HEK293 (cell line): ENCODE results near the gene PITPNC1.

Experiments used
- CTCF ChIA-PET: fragments of 350-600 bp; formaldehyde crosslinking; extraction: SDS; loops from one replicate; lab custom pipeline; 2021; ENCODE audit warnings: antibody characterized with exemption; lab: Yijun Ruan, JAX
- POLR2A ChIA-PET: fragments of 300-600 bp; formaldehyde crosslinking; extraction: SDS; loops from one replicate; lab custom pipeline; 2020; ENCODE audit warnings: antibody characterized with exemption, inconsistent platforms; lab: Yijun Ruan, JAX
- H3K27ac ChIP-seq: fragments of 200-500 bp; sonication (Bioruptor generic); 2 replicates; pipeline ENCODE4 v1.5.1; 2014; ENCODE audit warnings: low read depth, low read length, control low read depth, inconsistent platforms; ENCODE audit errors: extremely low read depth
- H3K36me3 ChIP-seq, 2 experiments: fragments of 200-500 bp in 1 of 2; sonication (Bioruptor generic) in 1 of 2; 1 replicate in 1 of 2; 2 replicates in 1 of 2; pipeline ENCODE4 v1.5.1; 2014 to 2017; ENCODE audit warnings: inconsistent platforms in 2 of 2, low read length in 2 of 2; ENCODE audit not compliant: control insufficient read depth in 2 of 2, insufficient read depth in 1 of 2
- H3K4me1 ChIP-seq: fragments of 200-500 bp; sonication (Bioruptor generic); 2 replicates; pipeline ENCODE4 v1.5.1; 2014; ENCODE audit warnings: mild to moderate bottlenecking, low read length, inconsistent platforms; ENCODE audit not compliant: control insufficient read depth, insufficient read depth
- H3K4me3 ChIP-seq: 2 replicates; pipeline ENCODE4 v1.5.1; 2011; ENCODE audit warnings: low read depth, mild to moderate bottlenecking, control low read depth, low read length, moderate library complexity
- H3K9me3 ChIP-seq: fragments of 200-500 bp; sonication (Bioruptor generic); 2 replicates; pipeline ENCODE4 v1.5.1; 2014; ENCODE audit warnings: low read depth, low read length, inconsistent platforms; ENCODE audit not compliant: control insufficient read depth, insufficient read depth
- ZBTB21 ChIP-seq: fragments of 450-650 bp; formaldehyde crosslinking; IDR thresholded peaks from 2 replicates; pipeline ENCODE4 v1.5.1; 2017; ENCODE audit warnings: missing biosample characterization, missing genetic modification characterization
- ZBTB48 ChIP-seq: fragments of 450-650 bp; formaldehyde crosslinking; IDR thresholded peaks from 2 replicates; pipeline ENCODE4 v1.5.1; 2016; ENCODE audit warnings: missing biosample characterization, missing genetic modification characterization
- ZFP37 ChIP-seq: fragments of 450-650 bp; formaldehyde crosslinking; IDR thresholded peaks from 2 replicates; pipeline ENCODE4 v1.5.1; 2016; ENCODE audit warnings: missing biosample characterization, missing genetic modification characterization
- ZNF10 ChIP-seq: fragments of 450-650 bp; formaldehyde crosslinking; IDR thresholded peaks from 2 replicates; pipeline ENCODE4 v1.5.1; 2017; ENCODE audit warnings: missing biosample characterization, missing genetic modification characterization
- ZNF138 ChIP-seq: fragments of 450-650 bp; formaldehyde crosslinking; IDR thresholded peaks from 2 replicates; pipeline ENCODE4 v1.5.1; 2016; ENCODE audit warnings: missing biosample characterization, missing genetic modification characterization, borderline replicate concordance
- ZNF174 ChIP-seq: fragments of 450-650 bp; formaldehyde crosslinking; IDR thresholded peaks from 2 replicates; pipeline ENCODE4 v1.5.0; 2017; ENCODE audit warnings: missing biosample characterization, mild to moderate bottlenecking, missing genetic modification characterization
- ZNF214 ChIP-seq: fragments of 450-650 bp; formaldehyde crosslinking; IDR thresholded peaks from 2 replicates; pipeline ENCODE4 v1.5.1; 2017; ENCODE audit warnings: missing biosample characterization, mild to moderate bottlenecking, missing genetic modification characterization, borderline replicate concordance
- ZNF274 ChIP-seq, 2 experiments: fragments of 200-500 bp in 1 of 2; fragments of 450-650 bp in 1 of 2; sonication (Bioruptor generic) in 1 of 2; formaldehyde crosslinking in 1 of 2; IDR thresholded peaks; 2 replicates each; pipeline versions ENCODE4 v1.5.1 to v1.6.1; 2014 to 2016; ENCODE audit warnings: borderline replicate concordance in 1 of 2, inconsistent platforms in 1 of 2, low read length in 1 of 2, missing biosample characterization in 1 of 2, missing genetic modification characterization in 1 of 2
- ZNF324 ChIP-seq: fragments of 450-650 bp; formaldehyde crosslinking; IDR thresholded peaks from 2 replicates; pipeline ENCODE4 v1.5.1; 2016; ENCODE audit warnings: missing biosample characterization, missing genetic modification characterization
- ZNF341 ChIP-seq: fragments of 450-650 bp; formaldehyde crosslinking; IDR thresholded peaks from 2 replicates; pipeline ENCODE4; 2016; ENCODE audit warnings: low read depth, missing biosample characterization, missing genetic modification characterization
- ZNF433 ChIP-seq: fragments of 450-650 bp; formaldehyde crosslinking; IDR thresholded peaks from 2 replicates; pipeline ENCODE4 v1.5.1; 2016; ENCODE audit warnings: missing biosample characterization, missing genetic modification characterization, low read depth
- ZNF48 ChIP-seq: fragments of 450-650 bp; formaldehyde crosslinking; IDR thresholded peaks from 2 replicates; pipeline ENCODE4 v1.5.1; 2016; ENCODE audit warnings: missing biosample characterization, missing genetic modification characterization
- ZNF639 ChIP-seq: fragments of 450-650 bp; formaldehyde crosslinking; IDR thresholded peaks from 2 replicates; pipeline ENCODE4 v1.5.1; 2016; ENCODE audit warnings: missing biosample characterization, missing genetic modification characterization
- ZNF664 ChIP-seq: fragments of 450-650 bp; formaldehyde crosslinking; IDR thresholded peaks from 2 replicates; pipeline ENCODE4 v1.5.1; 2016; ENCODE audit warnings: missing biosample characterization, missing genetic modification characterization
- TF ChIP-seq, protein P1 (sequence below): fragments of 450-650 bp; formaldehyde crosslinking; IDR thresholded peaks from 2 replicates; pipeline ENCODE4 v1.5.1; 2016; ENCODE audit warnings: missing biosample characterization, missing genetic modification characterization

The PITPNC1 gene

DNA sequence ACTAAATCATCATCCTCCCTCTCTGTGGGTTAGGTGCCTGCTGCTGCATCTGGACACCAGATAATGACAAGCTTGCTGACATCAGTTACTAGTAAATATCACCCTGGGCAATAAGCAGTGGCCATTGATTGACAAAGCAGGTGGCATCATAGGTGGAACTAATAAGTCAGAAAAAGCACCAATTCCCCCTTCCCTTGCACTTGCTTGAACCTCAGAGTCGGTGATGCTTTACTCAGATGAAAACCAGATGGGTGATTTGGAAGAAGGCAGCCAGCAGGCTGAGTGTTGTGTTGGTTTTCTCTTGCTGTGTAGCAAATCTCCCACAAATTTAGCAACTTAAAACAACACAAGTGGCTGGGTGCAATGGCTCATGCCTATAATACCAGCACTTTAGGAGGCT, 193.7 kb downstream of the PITPNC1 start (continued):
- TF ChIP-seq ZNF639 (tag by site-specific recombination), result no peak

- no peaks in the 10 kb centered on the region for H3K4me1 ChIP-seq
- CTCF ChIA-PET, result interaction anchor here (0.6 to 1.6 kb wide), 3 partner anchors 16 to 34 kb away, joined by 3 to 4 read pairs (median 3); no protein-coding TSS in a partner anchor
- no peaks in the 10 kb centered on the region for H3K9me3 ChIP-seq
- H3K36me3 ChIP-seq, result no peaks in the 10 kb centered on the region
- no peak overlapping the region for H3K4me3 ChIP-seq
- H3K27ac ChIP-seq, result no peak overlapping the region
- TF ChIP-seq ZNF10 (no peak), ZBTB21 (no peak), ZNF138 (tag by site-specific recombination) (no peak), ZNF214 (tag by site-specific recombination) (no peak), ZNF341 (tag by site-specific recombination) (no peak), ZNF664 (no peak)
- POLR2A ChIA-PET, result no interaction called here
Measured at GRCh38 chr17:67571478-67571877, 194.4 kb downstream of the PITPNC1 start.

GRCh38 chr17:67573987-67574657, 197.0 kb downstream of the PITPNC1 start:
- H3K4me3 ChIP-seq, result no peak overlapping the region
- H3K36me3 ChIP-seq, result no peaks in the 10 kb centered on the region
- ChIA-PET POLR2A (no interaction called here), CTCF (interaction anchor here (0.7 kb wide), 1 partner anchor 99 kb away, joined by 4 read pairs; no protein-coding TSS in a partner anchor)
- H3K4me1 ChIP-seq, result no peaks in the 10 kb centered on the region
- TF ChIP-seq, protein P1, sequence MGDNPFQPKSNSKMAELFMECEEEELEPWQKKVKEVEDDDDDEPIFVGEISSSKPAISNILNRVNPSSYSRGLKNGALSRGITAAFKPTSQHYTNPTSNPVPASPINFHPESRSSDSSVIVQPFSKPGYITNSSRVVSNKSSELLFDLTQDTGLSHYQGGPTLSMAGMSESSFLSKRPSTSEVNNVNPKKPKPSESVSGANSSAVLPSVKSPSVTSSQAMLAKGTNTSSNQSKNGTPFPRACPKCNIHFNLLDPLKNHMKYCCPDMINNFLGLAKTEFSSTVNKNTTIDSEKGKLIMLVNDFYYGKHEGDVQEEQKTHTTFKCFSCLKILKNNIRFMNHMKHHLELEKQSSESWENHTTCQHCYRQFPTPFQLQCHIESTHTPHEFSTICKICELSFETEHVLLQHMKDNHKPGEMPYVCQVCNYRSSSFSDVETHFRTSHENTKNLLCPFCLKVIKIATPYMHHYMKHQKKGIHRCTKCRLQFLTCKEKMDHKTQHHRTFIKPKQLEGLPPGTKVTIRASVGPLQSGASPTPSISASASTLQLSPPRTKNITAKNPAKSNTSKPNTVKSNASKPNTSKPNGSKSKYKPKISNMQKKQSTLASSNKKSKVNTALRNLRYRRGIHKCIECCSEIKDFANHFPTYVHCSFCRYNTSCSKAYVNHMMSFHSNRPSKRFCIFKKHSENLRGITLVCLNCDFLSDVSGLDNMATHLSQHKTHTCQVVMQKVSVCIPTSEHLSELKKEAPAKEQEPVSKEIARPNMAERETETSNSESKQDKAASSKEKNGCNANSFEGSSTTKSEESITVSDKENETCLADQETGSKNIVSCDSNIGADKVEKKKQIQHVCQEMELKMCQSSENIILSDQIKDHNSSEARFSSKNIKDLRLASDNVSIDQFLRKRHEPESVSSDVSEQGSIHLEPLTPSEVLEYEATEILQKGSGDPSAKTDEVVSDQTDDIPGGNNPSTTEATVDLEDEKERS (tag by site-specific recombination), result no peak
- TF ChIP-seq ZNF433 (tag by site-specific recombination) (no peak), ZFP37 (tag by site-specific recombination) (no peak), ZBTB48 (tag by site-specific recombination) (peak; percentile 80), ZNF324 (tag by site-specific recombination) (no peak), ZNF174 (tag by site-specific recombination) (no peak), ZNF48 (tag by site-specific recombination) (no peak), ZNF274 (IDR thresholded peaks at IDR 0.05; ENCODE audit: low read length) (no peak), ZNF274 (tag by site-specific recombination; IDR thresholded peaks at IDR 0.05; ENCODE audit: borderline replicate concordance) (no peak)
- no peaks in the 10 kb centered on the region for H3K9me3 ChIP-seq
- no peak overlapping the region for H3K27ac ChIP-seq
